ENCODE results near the gene ZNF217. TPM values are rescaled to one million over a fixed set of nuclear protein-coding genes. Genes with fewer than 3 reads are reported as not detected.

Gene ZNF217
- total and polyA plus RNA-seq, 9 of the 15 experiments (the other 6 are each of a cell fraction or from before 2014, with no cell fraction given), result 3.0 to 41.8 (median 16.8) TPM

GRCh38 chr20:53594068-53595017 is 704 bp upstream of the ZNF217 start (continued):
- TF ChIP-seq ZBTB11 (CRISPR knock-in tag; IDR thresholded peaks at IDR 0.05), result peak in 2 of 3 experiments; percentile 56 to 96; a peak in 4 of 6 replicates
- TF ChIP-seq PURB (CRISPR knock-in tag; IDR thresholded peaks at IDR 0.05; ENCODE audit: low read depth), result no peak
- no peak for TF ChIP-seq ZSCAN29 (IDR thresholded peaks at IDR 0.05)
- no peak for TF ChIP-seq CBX2 (IDR thresholded peaks at IDR 0.05; ENCODE audit: insufficient read depth, low read length, poor library complexity, severe bottlenecking)
- no peak for TF ChIP-seq ZBTB12 (CRISPR knock-in tag; IDR thresholded peaks at IDR 0.05)
- no peak for TF ChIP-seq GTF2B (IDR thresholded peaks at IDR 0.05; ENCODE audit: extremely low read depth, insufficient read length)
- no peak for TF ChIP-seq CBFA2T3 (IDR thresholded peaks at IDR 0.05)
- TF ChIP-seq ELK3 (CRISPR knock-in tag; IDR thresholded peaks at IDR 0.05), result no peak
- no peak for TF ChIP-seq DEAF1 (CRISPR knock-in tag; IDR thresholded peaks at IDR 0.05)
- no peak for TF ChIP-seq XRCC5 (IDR thresholded peaks at IDR 0.05; ENCODE audit: low read depth, low read length)
- TF ChIP-seq ELF2 (CRISPR knock-in tag; IDR thresholded peaks at IDR 0.05), result no peak
- no peak for TF ChIP-seq TRIM28 (IDR thresholded peaks at IDR 0.05)
- TF ChIP-seq HNRNPH1 (optimal IDR thresholded peaks at IDR 0.05; ENCODE audit: low read depth, low read length), result no peak
- no peak for TF ChIP-seq MYC (IDR thresholded peaks at IDR 0.05; ENCODE audit: low read depth, low read length)
- no peak for TF ChIP-seq MYC (CRISPR knock-in tag; IDR thresholded peaks at IDR 0.05; ENCODE audit: borderline replicate concordance, low read depth)
- no peak for TF ChIP-seq GTF2E2 (tag; IDR thresholded peaks at IDR 0.05)
- TF ChIP-seq ADNP (tag; IDR thresholded peaks at IDR 0.05), result no peak
